SU-DHL-6 (cell line): ENCODE results near the gene COL23A1.

Experiments
- H2AFZ ChIP-seq: fragments of 200-600 bp; sonication (generic); 2 replicates; pipeline ENCODE4 v1.6.1; 2014; ENCODE audit warnings: low read depth, mild to moderate bottlenecking, moderate library complexity, mixed read lengths, antibody characterized with exemption, low read length; ENCODE audit not compliant: severe bottlenecking
- H3F3A ChIP-seq: fragments of 200-600 bp; shearing (Covaris generic); 2 replicates; pipeline ENCODE4 v1.6.0; 2016; ENCODE audit warnings: antibody characterized with exemption, mild to moderate bottlenecking; ENCODE audit not compliant: insufficient read depth
- H3K27ac ChIP-seq: fragments of 200-600 bp; sonication (generic); 2 replicates; pipeline ENCODE4 v1.5.1; 2016; ENCODE audit warnings: low read depth, mild to moderate bottlenecking, low read length, moderate library complexity, mixed read lengths
- H3K27me3 ChIP-seq: fragments of 200-600 bp; sonication (generic), shearing (Covaris generic); 2 replicates; pipeline ENCODE4 v1.6.0; 2014; ENCODE audit warnings: mild to moderate bottlenecking, low read length
- H3K36me3 ChIP-seq: fragments of 200-600 bp; sonication (generic); 2 replicates; pipeline ENCODE4 v1.6.1; 2014; ENCODE audit warnings: mild to moderate bottlenecking, low read length, mixed read lengths
- H3K4me2 ChIP-seq: fragments of 300-600, 200-600 bp; shearing (Covaris generic), sonication (generic); 2 replicates; pipeline ENCODE4 v1.6.0; 2014; ENCODE audit warnings: low read length, low read depth, mild to moderate bottlenecking; ENCODE audit not compliant: poor library complexity, severe bottlenecking
- H3K4me3 ChIP-seq: fragments of 200-600 bp; sonication (generic); 2 replicates; pipeline ENCODE4 v1.5.1; 2014; ENCODE audit warnings: antibody characterized with exemption, low read length, mild to moderate bottlenecking, mixed read lengths; ENCODE audit not compliant: insufficient read depth, poor library complexity, severe bottlenecking
- H3K79me2 ChIP-seq: fragments of 200-600 bp; sonication (generic); 2 replicates; pipeline ENCODE4 v1.6.1; 2014; ENCODE audit warnings: mild to moderate bottlenecking, low read length, moderate library complexity; ENCODE audit not compliant: insufficient read depth
- H3K9ac ChIP-seq: fragments of 200-600 bp; sonication (generic); 2 replicates; pipeline ENCODE4 v1.7.0; 2014; ENCODE audit warnings: mild to moderate bottlenecking, low read length
- H3K9me2 ChIP-seq: fragments of 200-600 bp; sonication (generic); replicated peaks from 2 replicates; pipeline ENCODE4 v1.6.1; 2014; ENCODE audit warnings: low read length; ENCODE audit not compliant: insufficient read depth
- H3K9me3 ChIP-seq: fragments of 200-600 bp; sonication (generic); 2 replicates; pipeline ENCODE4 v1.6.1; 2014; ENCODE audit warnings: low read length, mixed read lengths; ENCODE audit not compliant: insufficient read depth
- H4K20me1 ChIP-seq: fragments of 200-600 bp; sonication (generic); 2 replicates; pipeline ENCODE4 v1.6.1; 2014; ENCODE audit warnings: low read depth, mild to moderate bottlenecking, antibody characterized with exemption, low read length, moderate library complexity, mixed read lengths
- EZH2phosphoT487 ChIP-seq: fragments of 200-600 bp; sonication (generic), shearing (Covaris generic); conservative IDR thresholded peaks from 2 replicates; pipeline ENCODE4 v1.6.1; 2018; ENCODE audit warnings: mild to moderate bottlenecking, antibody characterized with exemption, low read length, moderate library complexity, mixed read lengths
- TF ChIP-seq, protein P1 (sequence below): fragments of 200-600 bp; sonication (generic); IDR thresholded peaks from one replicate; pipeline ENCODE4 v1.5.1; 2017; ENCODE audit warnings: antibody characterized with exemption, mild to moderate bottlenecking, low read length, moderate library complexity; ENCODE audit not compliant: insufficient read depth, poor library complexity, severe bottlenecking

The COL23A1 gene

DNA sequence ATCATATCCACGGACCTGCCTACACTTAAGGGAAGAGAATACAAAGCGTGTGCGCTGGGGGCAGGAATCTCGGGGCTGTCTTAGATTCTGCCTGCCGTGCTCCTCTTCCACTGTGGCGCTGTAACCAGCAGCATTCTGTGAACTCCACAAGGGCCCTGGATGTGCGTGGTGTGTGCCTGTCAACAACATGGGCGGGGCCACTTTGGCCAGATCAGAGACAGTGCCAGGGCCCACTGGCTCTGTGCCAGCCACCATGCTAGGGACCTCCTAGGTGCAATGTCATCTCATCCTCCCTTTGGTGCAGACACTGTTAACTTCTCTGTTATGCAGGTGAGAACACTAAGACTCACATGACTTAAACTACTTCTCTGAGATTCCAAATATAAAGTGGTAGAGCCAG is 113.7 kb downstream of the COL23A1 start:
- Histone ChIP-seq H3K27me3 (0 out of 2 replicates have a peak, but pooled peaks cover 2% of the 10 kb centered on the region), H3K4me2 (no peak overlapping the region), H2AFZ (no peak overlapping the region), H4K20me1 (no peaks in the 10 kb centered on the region), H3F3A (no peaks in the 10 kb centered on the region), H3K79me2 (no peaks in the 10 kb centered on the region), H3K9me2 (no peaks in the 10 kb centered on the region), H3K9ac (no peak overlapping the region), H3K9me3 (no peaks in the 10 kb centered on the region), H3K4me3 (no peak overlapping the region), H3K27ac (no peak overlapping the region), H3K36me3 (no peaks in the 10 kb centered on the region)
- TF ChIP-seq, protein P1, sequence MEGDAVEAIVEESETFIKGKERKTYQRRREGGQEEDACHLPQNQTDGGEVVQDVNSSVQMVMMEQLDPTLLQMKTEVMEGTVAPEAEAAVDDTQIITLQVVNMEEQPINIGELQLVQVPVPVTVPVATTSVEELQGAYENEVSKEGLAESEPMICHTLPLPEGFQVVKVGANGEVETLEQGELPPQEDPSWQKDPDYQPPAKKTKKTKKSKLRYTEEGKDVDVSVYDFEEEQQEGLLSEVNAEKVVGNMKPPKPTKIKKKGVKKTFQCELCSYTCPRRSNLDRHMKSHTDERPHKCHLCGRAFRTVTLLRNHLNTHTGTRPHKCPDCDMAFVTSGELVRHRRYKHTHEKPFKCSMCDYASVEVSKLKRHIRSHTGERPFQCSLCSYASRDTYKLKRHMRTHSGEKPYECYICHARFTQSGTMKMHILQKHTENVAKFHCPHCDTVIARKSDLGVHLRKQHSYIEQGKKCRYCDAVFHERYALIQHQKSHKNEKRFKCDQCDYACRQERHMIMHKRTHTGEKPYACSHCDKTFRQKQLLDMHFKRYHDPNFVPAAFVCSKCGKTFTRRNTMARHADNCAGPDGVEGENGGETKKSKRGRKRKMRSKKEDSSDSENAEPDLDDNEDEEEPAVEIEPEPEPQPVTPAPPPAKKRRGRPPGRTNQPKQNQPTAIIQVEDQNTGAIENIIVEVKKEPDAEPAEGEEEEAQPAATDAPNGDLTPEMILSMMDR = no peak
- TF ChIP-seq EZH2phosphoT487 = no peak

DNA sequence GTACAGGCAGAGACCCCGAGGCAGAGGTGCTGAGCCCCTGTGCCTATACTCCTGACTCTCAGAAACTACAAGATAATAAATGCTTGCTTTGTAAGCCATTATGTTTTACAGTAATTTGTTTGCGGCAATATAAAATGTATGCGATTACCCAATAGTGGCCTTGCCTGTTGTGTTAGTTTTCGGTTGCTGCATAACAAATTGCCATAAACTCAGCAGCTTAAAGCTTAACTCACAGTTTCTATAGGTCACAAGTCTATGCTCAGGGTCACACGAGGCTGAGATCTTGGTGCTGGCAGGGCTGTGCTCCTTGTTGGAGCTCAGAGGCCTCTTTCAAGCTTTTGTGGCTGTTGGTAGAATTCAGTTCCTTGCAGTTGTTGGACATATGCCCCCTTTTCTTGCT is 114.8 kb downstream of the COL23A1 start:
- TF ChIP-seq EZH2phosphoT487 = no peak
- TF ChIP-seq, protein P1 = no peak
- H3K27me3 ChIP-seq = 0 out of 2 replicates have a peak, but pooled peaks cover 2% of the 10 kb centered on the region
- H3K36me3 ChIP-seq = no peaks in the 10 kb centered on the region
- H3K9me3 ChIP-seq = no peaks in the 10 kb centered on the region
- no peaks in the 10 kb centered on the region for H3F3A ChIP-seq
- H3K79me2 ChIP-seq = no peaks in the 10 kb centered on the region
- no peak overlapping the region for H3K27ac ChIP-seq
- no peak overlapping the region for H3K4me3 ChIP-seq
- H3K9me2 ChIP-seq = no peaks in the 10 kb centered on the region
- H3K9ac ChIP-seq = no peak overlapping the region
- no peaks in the 10 kb centered on the region for H4K20me1 ChIP-seq
- H3K4me2 ChIP-seq = no peak overlapping the region
- H2AFZ ChIP-seq = no peak overlapping the region

DNA sequence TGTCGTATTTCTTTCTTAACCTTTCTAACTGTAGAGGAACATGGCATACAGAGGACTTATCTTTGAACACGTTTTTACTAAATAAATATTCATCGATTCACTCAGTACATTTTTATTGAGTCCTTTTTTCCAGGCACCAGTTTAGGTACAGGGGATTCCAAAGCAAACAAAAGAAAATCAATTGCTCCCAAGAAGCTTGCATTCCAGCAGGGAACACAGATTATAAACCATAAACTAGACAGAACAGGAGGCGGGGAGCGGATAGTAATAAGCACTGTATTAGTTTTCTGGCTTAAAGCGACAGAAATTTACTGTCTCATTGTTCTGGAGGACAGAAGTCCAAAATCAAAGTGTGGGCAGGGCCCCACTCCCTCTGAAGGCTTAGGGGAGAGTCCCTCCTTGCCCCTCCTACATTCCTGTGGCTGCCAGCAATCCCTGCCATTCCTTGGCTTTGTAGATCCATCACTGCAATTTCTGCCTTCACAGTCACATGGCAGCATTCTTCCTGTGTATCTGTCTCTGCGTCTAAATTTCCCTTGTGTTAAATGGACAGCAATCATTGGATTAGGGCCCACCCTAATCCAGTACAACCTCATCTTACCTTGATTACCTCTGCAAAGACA is 115.5 kb downstream of the COL23A1 start:
- Histone ChIP-seq H3K9me3 (no peaks in the 10 kb centered on the region), H3K79me2 (no peaks in the 10 kb centered on the region), H3K27me3 (0 out of 2 replicates have a peak, but pooled peaks cover 2% of the 10 kb centered on the region), H3K9me2 (no peaks in the 10 kb centered on the region), H3K4me3 (no peak overlapping the region), H3K27ac (no peak overlapping the region), H3F3A (no peaks in the 10 kb centered on the region), H3K36me3 (no peaks in the 10 kb centered on the region), H4K20me1 (no peaks in the 10 kb centered on the region), H3K9ac (no peak overlapping the region), H2AFZ (no peak overlapping the region), H3K4me2 (no peak overlapping the region)
- TF ChIP-seq, protein P1 = no peak
